Activated T-cell treated with anti-CD3 and anti-CD28 coated beads for 1 hour (primary cell): ENCODE data around the gene ITGA11.

Experiments
- DNase-seq: peaks from one replicate; pipeline ENCODE4 v3.0.0-alpha.2; 2020; ENCODE audit warnings: low read depth

The ITGA11 gene

GRCh38 chr15:68310804-68311463, 121.0 kb downstream of the ITGA11 start:
- no peak for DNase-seq

- DNase-seq, result no peak
These were observed 121.7 kb downstream of the ITGA11 start for GRCh38 chr15:68310178-68310803.

- no peak for DNase-seq
These were observed 122.9 kb downstream of the ITGA11 start for GRCh38 chr15:68309024-68309423.

GRCh38 chr15:68307131-68307928, 124.6 kb downstream of the ITGA11 start:
- DNase-seq, result no peak

GRCh38 chr15:68305420-68305871, 126.5 kb downstream of the ITGA11 start:
- no peak for DNase-seq

- DNase-seq, result no peak
These were observed 127.2 kb downstream of the ITGA11 start for GRCh38 chr15:68304589-68305337.

GRCh38 chr15:68303560-68304436, 128.2 kb downstream of the ITGA11 start:
- DNase-seq, result no peak

GRCh38 chr15:68303134-68303533, 128.8 kb downstream of the ITGA11 start:
- DNase-seq, result no peak

GRCh38 chr15:68302729-68303128, 129.2 kb downstream of the ITGA11 start:
- DNase-seq, result no peak

- DNase-seq, result no peak
These were observed 130.7 kb downstream of the ITGA11 start for GRCh38 chr15:68301301-68301700.

- DNase-seq, result no peak
These were observed 131.6 kb downstream of the ITGA11 start for GRCh38 chr15:68300115-68300940.

GRCh38 chr15:68299436-68299835, 132.5 kb downstream of the ITGA11 start:
- DNase-seq, result no peak

GRCh38 chr15:68298882-68299381, 133.0 kb downstream of the ITGA11 start:
- no peak for DNase-seq

GRCh38 chr15:68298336-68298735, 133.6 kb downstream of the ITGA11 start:
- DNase-seq, result no peak

- DNase-seq, result no peak
These were observed 136.8 kb downstream of the ITGA11 start for GRCh38 chr15:68295014-68295805.

GRCh38 chr15:68292967-68293366, 139.0 kb downstream of the ITGA11 start:
- DNase-seq, result no peak

GRCh38 chr15:68292157-68292781, 139.7 kb downstream of the ITGA11 start:
- no peak for DNase-seq

- no peak for DNase-seq
These were observed 141.2 kb downstream of the ITGA11 start for GRCh38 chr15:68290715-68291114.
